K562 (cell line): ENCODE data around the gene CYB5D1. TPM values are rescaled to one million over a fixed set of nuclear protein-coding genes. Genes with fewer than 3 reads are reported as not detected.
A peak's percentile ranks its signal among the peaks of the same experiment; 100 is the strongest.

ENCODE experiments used
- DPF2 ChIP-seq: fragments of 450-650 bp; IDR thresholded peaks from 2 replicates; pipeline ENCODE4 v1.6.1; 2016
- MTA2 ChIP-seq: fragments of 450-650 bp; IDR thresholded peaks from 2 replicates; pipeline ENCODE4 v1.6.1; 2016; ENCODE audit warnings: low read depth
- NFIX ChIP-seq: fragments of 250-450 bp; sonication (Bioruptor Pico); IDR thresholded peaks from 2 replicates; pipeline ENCODE4 v1.4.0; 2020; ENCODE audit warnings: low read depth, mild to moderate bottlenecking, moderate library complexity
- NR2C2 ChIP-seq, 2 experiments: fragments of 200-800 bp in 1 of 2; sonication (Bioruptor generic) in 1 of 2; sonication (generic) in 1 of 2; formaldehyde crosslinking in 1 of 2; IDR thresholded peaks; 2 replicates each; pipeline versions ENCODE4 v1.6.1 to v1.8.0; 2016 to 2022; ENCODE audit warnings: mild to moderate bottlenecking in 1 of 2, missing compliant biosample characterization in 1 of 2, missing genetic modification characterization in 1 of 2, missing genetic modification reagents in 1 of 2
- PCBP2 ChIP-seq: fragments of 200-400 bp; formaldehyde crosslinking; IDR thresholded peaks from 2 replicates; pipeline ENCODE4 v1.6.1; 2018; ENCODE audit warnings: low read length, low read depth, mild to moderate bottlenecking, moderate library complexity; ENCODE audit not compliant: poor library complexity, severe bottlenecking
- PHB2 ChIP-seq: fragments of 450-650 bp; IDR thresholded peaks from 2 replicates; pipeline ENCODE4 v1.6.1; 2017; ENCODE audit warnings: low read depth
- SP2 ChIP-seq: IDR thresholded peaks from 2 replicates; pipeline ENCODE4 v1.6.1; 2011; ENCODE audit warnings: mild to moderate bottlenecking, low read depth, low read length, moderate library complexity; ENCODE audit not compliant: poor library complexity, severe bottlenecking; ENCODE audit errors: extremely low read depth
- XRCC4 ChIP-seq: IDR thresholded peaks from one replicate; pipeline ENCODE4 v1.6.1; 2011; ENCODE audit not compliant: insufficient read depth, insufficient read length; ENCODE audit errors: extremely low read depth
- ZBED1 ChIP-seq: IDR thresholded peaks from 2 replicates; pipeline ENCODE4 v1.6.1; 2014
- ZFP1 ChIP-seq: fragments of 450-650 bp; formaldehyde crosslinking; IDR thresholded peaks from 2 replicates; pipeline ENCODE4 v1.4.0; 2020; ENCODE audit warnings: mild to moderate bottlenecking, mixed read lengths
- ZNF41 ChIP-seq: fragments of 250-450 bp; sonication (Bioruptor Pico); conservative IDR thresholded peaks from 2 replicates; pipeline ENCODE4 v1.4.0; 2020; ENCODE audit warnings: mild to moderate bottlenecking
- ZNF830 ChIP-seq: fragments of 250-450 bp; sonication (Bioruptor Pico); IDR thresholded peaks from 2 replicates; pipeline ENCODE4 v1.5.0; 2021; ENCODE audit warnings: mild to moderate bottlenecking
- polyA plus RNA-seq, 8 experiments: library from polyadenylated mRNA; depleted of rRNA in 4 of 8; stranded (reverse) in 5 of 8; unstranded in 3 of 8; fragments of >200 nt; fragmentation: Nextera tagmentation in 2 of 8; fragmentation: Illumina TruSeq in 1 of 8; extraction: Ambion mirVana in 2 of 8; extraction: Trizol in 1 of 8; gene quantifications; 2 replicates each; pipeline versions ENCODE4 v1.2.1 to v1.2.3, GENCODE V29; 2011 to 2014; ENCODE audit warnings: inconsistent platforms in 1 of 8, missing spikeins in 1 of 8
- total RNA-seq, 7 experiments: library from RNA; depleted of rRNA in 6 of 7; stranded (reverse); fragments of >200 nt in 6 of 7; fragmentation: Illumina TruSeq in 2 of 7; extraction: Trizol in 2 of 7; gene quantifications; 2 replicates each; pipeline versions ENCODE4 v1.2.1 to v1.2.3, GENCODE V29; 2011 to 2021; ENCODE audit warnings: low replicate concordance in 1 of 7

CYB5D1 gene
- total and polyA plus RNA-seq, 9 of the 15 experiments (the other 6 are each of a cell fraction or from before 2014, with no cell fraction given), result 2.4 to 7.9 (median 5.7) TPM

- TF ChIP-seq NR2C2 (CRISPR knock-in tag; IDR thresholded peaks at IDR 0.05), result no peak
- TF ChIP-seq NR2C2 (tag; IDR thresholded peaks at IDR 0.05), result peak; percentile 45
- no peak for TF ChIP-seq NFIX
- no peak for TF ChIP-seq XRCC4
- TF ChIP-seq MTA2, result no peak
- TF ChIP-seq ZFP1 (CRISPR knock-in tag), result no peak
- no peak for TF ChIP-seq ZNF830 (CRISPR knock-in tag)
- no peak for TF ChIP-seq PCBP2
- TF ChIP-seq ZNF41, result no peak
- TF ChIP-seq DPF2, result no peak
- TF ChIP-seq PHB2, result no peak
- no peak for TF ChIP-seq ZBED1
- no peak for TF ChIP-seq SP2
These were observed 23.3 kb upstream of the CYB5D1 start (continued) for GRCh38 chr17:7834542-7834956.
